Fibroblast of lung (primary cell): Measurements from ENCODE around the gene CAMK1D.

Experiments used
- EZH2 ChIP-seq: IDR thresholded peaks from 2 replicates; pipeline ENCODE4 v1.5.1; 2012; ENCODE audit warnings: low read length, control low read depth, mild to moderate bottlenecking; ENCODE audit errors: missing control alignments
- TF ChIP-seq, protein P1 (sequence below), 2 donors: IDR thresholded peaks in 1 of 2; conservative IDR thresholded peaks in 1 of 2; 1 replicate in 1 of 2; 2 replicates in 1 of 2; pipeline ENCODE4 v1.5.1; 2011 to 2012; ENCODE audit warnings: low read length in 2 of 2, control low read depth in 1 of 2, inconsistent platforms in 1 of 2, low read depth in 1 of 2, mild to moderate bottlenecking in 1 of 2

DNA sequence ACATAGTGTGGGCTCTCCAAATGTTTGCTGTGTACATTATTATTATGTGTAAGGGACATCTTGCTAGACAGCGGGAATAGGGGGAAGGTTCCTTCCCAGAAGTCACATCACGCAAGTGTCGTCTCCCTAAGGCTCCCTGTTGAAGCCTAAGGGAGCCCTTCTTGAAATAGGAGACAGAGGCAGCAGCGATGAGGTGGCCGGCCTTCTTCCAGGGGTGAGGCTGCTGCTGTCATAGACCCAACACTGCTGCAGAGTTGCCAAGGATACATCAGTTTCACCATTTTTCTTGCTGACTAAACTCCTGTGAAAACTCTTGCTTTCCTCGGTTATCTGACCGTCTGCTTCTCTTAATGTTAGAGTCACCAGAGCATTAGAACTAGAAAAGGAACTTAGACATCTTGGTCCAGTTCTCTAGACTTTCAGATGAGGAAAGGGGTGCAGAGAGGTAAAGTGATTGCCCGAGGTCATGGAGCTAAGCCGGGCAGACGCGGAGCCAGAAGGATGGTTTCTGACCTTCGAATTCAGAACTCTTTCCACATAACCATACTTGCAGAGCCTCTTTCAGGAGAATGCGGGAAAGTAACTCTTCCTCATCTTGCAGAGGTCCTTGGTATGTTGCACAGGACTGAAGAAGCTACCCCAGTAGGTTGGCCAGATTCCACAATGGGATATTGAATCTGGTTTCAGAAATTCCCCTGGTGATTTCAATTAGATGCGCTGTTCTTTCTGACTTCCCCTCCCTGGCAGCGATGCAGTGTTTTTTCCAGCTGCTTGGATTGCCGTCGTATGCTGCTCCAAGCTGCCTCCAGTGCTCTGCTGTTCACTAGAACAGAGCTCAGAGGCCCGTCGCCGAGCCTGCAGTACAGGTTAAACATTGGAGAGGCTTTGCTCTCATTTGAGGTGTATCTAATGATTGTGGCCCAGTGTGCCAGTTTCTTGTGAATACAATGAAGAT lies 217.1 kb downstream of the CAMK1D start:
- TF ChIP-seq, protein P1, sequence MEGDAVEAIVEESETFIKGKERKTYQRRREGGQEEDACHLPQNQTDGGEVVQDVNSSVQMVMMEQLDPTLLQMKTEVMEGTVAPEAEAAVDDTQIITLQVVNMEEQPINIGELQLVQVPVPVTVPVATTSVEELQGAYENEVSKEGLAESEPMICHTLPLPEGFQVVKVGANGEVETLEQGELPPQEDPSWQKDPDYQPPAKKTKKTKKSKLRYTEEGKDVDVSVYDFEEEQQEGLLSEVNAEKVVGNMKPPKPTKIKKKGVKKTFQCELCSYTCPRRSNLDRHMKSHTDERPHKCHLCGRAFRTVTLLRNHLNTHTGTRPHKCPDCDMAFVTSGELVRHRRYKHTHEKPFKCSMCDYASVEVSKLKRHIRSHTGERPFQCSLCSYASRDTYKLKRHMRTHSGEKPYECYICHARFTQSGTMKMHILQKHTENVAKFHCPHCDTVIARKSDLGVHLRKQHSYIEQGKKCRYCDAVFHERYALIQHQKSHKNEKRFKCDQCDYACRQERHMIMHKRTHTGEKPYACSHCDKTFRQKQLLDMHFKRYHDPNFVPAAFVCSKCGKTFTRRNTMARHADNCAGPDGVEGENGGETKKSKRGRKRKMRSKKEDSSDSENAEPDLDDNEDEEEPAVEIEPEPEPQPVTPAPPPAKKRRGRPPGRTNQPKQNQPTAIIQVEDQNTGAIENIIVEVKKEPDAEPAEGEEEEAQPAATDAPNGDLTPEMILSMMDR (conservative IDR thresholded peaks at IDR 0.05 in 1 of 2, IDR thresholded peaks at IDR 0.05 in 1 of 2; ENCODE audit: low read depth in 1 of 2, low read length in 2 of 2): no peak
- no peak for TF ChIP-seq EZH2
